Right lobe of liver (tissue), 4 donors: ENCODE results near the gene ADSS1.

ENCODE experiments used
- CTCF ChIP-seq, 4 donors: fragments of 200-600 bp in 3 of 4; fragments of 450-650 bp in 1 of 4; IDR thresholded peaks; one replicate each; pipeline versions ENCODE4 v1.5.1 to v1.8.0; 2016 to 2022; ENCODE audit warnings: antibody characterized with exemption in 4 of 4, mild to moderate bottlenecking in 2 of 4
- POLR2A ChIP-seq: fragments of 450-650 bp; IDR thresholded peaks from one replicate; pipeline ENCODE4 v1.6.1; 2017; ENCODE audit warnings: antibody characterized with exemption, mild to moderate bottlenecking
- donor health status: DM: no; HTN: no; CAD: no.
- donor health status: DM: no; HTN: no; CAD: no.
- donor health status: DM: no; HTN: yes; CAD: no.

GRCh38 chr14:104678346-104678745 lies 45.7 kb upstream of the ADSS1 start:
- TF ChIP-seq CTCF (IDR thresholded peaks at IDR 0.05) (no peak), POLR2A (no peak)
